ENCODE measurements around the gene P2RY2. TPM values are rescaled to one million over a fixed set of nuclear protein-coding genes. Genes with fewer than 3 reads are reported as not detected.

P2RY2 gene
- total RNA-seq, 1 experiment from 2014 or later: 2.9 TPM

DNA sequence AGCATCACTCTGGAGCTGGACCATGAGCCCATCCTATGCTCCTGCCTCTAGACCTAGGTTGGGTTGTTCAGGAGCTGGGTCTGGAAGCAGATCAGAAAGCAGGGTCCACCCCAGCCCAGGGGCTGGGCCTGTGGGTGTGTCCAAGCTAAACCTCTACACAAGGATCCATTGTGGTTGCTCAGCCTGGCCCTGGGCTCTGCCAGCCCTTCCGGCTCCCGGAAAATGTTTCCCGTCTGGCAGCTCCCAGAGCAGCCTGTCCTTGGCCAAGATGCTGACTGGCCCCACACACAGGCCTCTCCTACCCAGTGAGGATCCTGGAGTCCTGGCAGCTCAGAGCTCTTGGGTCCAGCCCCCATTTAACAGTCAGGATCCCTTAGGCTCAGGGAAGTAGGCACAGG lies 40.7 kb upstream of the P2RY2 start:
- H2AFZ ChIP-seq (ENCODE audit: low read depth, low read length, poor library complexity, severe bottlenecking): no peak overlapping the region
- no TSS peak for BruUV-seq (replicated peaks)

More for the DNA sequence above, 40.7 kb upstream of the P2RY2 start:
- H3K9ac ChIP-seq (ENCODE audit: low read length): no peak overlapping the region
- POLR2A ChIA-PET: interaction anchor here (0.7 to 1.0 kb wide), 2 partner anchors 19 to 346 kb away, joined by 3 to 4 read pairs; no protein-coding TSS in a partner anchor
- no peaks in the 10 kb centered on the region for H3K27me3 ChIP-seq (ENCODE audit: insufficient read depth, low read length)
- H4K20me1 ChIP-seq (ENCODE audit: insufficient read depth): no peaks in the 10 kb centered on the region
- peaks cover 0 to 11% of the 10 kb centered on the region in 2 experiments; a peak in 1 of 4 replicates for H3K4me1 ChIP-seq (ENCODE audit: control insufficient read depth in 1 of 2, insufficient read depth in 2 of 2, low read length in 2 of 2)
- DNase-seq (ENCODE audit: low read depth, low spot score): no peak
- no peaks in the 10 kb centered on the region for H3K36me3 ChIP-seq (ENCODE audit: control insufficient read depth in 1 of 2, insufficient read depth in 2 of 2, low read length in 2 of 2)
- CTCF ChIA-PET: interaction anchor here (0.8 to 6.7 kb wide), 11 partner anchors 35 to 592 kb away, joined by 3 to 79 read pairs (median 9); partner anchors contain the start of gene FCHSD2
- no peaks in the 10 kb centered on the region for H3K9me2 ChIP-seq (ENCODE audit: insufficient read depth)
- no peak for ATAC-seq
- RAD21 ChIA-PET (ENCODE audit: low non-redundant PET in 1 of 2, low total read pairs in 2 of 2, uncharacterized antibody in 2 of 2, unreplicated experiment in 2 of 2): interaction anchor here (0.6 to 1.9 kb wide), 10 partner anchors 251 to 493 kb away, joined by 3 to 14 read pairs (median 4); no protein-coding TSS in a partner anchor
- no peaks in the 10 kb centered on the region for H3K9me3 ChIP-seq (ENCODE audit: control insufficient read depth in 1 of 2, insufficient read depth in 1 of 2, low read depth in 1 of 2, low read length in 2 of 2)
- TF ChIP-seq SIN3A (IDR thresholded peaks at IDR 0.05; ENCODE audit: low read depth) (no peak), JUND (IDR thresholded peaks at IDR 0.05) (no peak), SRF (IDR thresholded peaks at IDR 0.05; ENCODE audit: low read depth) (no peak), TCF7L2 (IDR thresholded peaks at IDR 0.05; ENCODE audit: borderline replicate concordance, extremely low read depth, insufficient read depth, insufficient read length) (no peak), SP1 (IDR thresholded peaks at IDR 0.05; ENCODE audit: low read depth) (no peak), FOSL1 (IDR thresholded peaks at IDR 0.05; ENCODE audit: low read depth) (no peak), RAD21 (IDR thresholded peaks at IDR 0.05; ENCODE audit: low read depth) (no peak), POLR2AphosphoS5 (IDR thresholded peaks at IDR 0.05; ENCODE audit: low read depth, low read length) (no peak), CBX3 (IDR thresholded peaks at IDR 0.05; ENCODE audit: low read depth) (no peak), YY1 (IDR thresholded peaks at IDR 0.05; ENCODE audit: extremely low read depth, insufficient replicate concordance, low read depth, low read length) (no peak), CEBPB (IDR thresholded peaks at IDR 0.05; ENCODE audit: low read depth) (no peak), ZNF274 (IDR thresholded peaks at IDR 0.05; ENCODE audit: low read depth, low read length) (no peak), ZFX (IDR thresholded peaks at IDR 0.05) (no peak), ELF1 (IDR thresholded peaks at IDR 0.05; ENCODE audit: borderline replicate concordance, low read depth) (no peak)
- TF ChIP-seq, protein P1, sequence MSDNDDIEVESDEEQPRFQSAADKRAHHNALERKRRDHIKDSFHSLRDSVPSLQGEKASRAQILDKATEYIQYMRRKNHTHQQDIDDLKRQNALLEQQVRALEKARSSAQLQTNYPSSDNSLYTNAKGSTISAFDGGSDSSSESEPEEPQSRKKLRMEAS (IDR thresholded peaks at IDR 0.05): no peak
- TF ChIP-seq, protein P2, sequence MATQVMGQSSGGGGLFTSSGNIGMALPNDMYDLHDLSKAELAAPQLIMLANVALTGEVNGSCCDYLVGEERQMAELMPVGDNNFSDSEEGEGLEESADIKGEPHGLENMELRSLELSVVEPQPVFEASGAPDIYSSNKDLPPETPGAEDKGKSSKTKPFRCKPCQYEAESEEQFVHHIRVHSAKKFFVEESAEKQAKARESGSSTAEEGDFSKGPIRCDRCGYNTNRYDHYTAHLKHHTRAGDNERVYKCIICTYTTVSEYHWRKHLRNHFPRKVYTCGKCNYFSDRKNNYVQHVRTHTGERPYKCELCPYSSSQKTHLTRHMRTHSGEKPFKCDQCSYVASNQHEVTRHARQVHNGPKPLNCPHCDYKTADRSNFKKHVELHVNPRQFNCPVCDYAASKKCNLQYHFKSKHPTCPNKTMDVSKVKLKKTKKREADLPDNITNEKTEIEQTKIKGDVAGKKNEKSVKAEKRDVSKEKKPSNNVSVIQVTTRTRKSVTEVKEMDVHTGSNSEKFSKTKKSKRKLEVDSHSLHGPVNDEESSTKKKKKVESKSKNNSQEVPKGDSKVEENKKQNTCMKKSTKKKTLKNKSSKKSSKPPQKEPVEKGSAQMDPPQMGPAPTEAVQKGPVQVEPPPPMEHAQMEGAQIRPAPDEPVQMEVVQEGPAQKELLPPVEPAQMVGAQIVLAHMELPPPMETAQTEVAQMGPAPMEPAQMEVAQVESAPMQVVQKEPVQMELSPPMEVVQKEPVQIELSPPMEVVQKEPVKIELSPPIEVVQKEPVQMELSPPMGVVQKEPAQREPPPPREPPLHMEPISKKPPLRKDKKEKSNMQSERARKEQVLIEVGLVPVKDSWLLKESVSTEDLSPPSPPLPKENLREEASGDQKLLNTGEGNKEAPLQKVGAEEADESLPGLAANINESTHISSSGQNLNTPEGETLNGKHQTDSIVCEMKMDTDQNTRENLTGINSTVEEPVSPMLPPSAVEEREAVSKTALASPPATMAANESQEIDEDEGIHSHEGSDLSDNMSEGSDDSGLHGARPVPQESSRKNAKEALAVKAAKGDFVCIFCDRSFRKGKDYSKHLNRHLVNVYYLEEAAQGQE (IDR thresholded peaks at IDR 0.05; ENCODE audit: low read depth): no peak
- TF ChIP-seq, protein P3, sequence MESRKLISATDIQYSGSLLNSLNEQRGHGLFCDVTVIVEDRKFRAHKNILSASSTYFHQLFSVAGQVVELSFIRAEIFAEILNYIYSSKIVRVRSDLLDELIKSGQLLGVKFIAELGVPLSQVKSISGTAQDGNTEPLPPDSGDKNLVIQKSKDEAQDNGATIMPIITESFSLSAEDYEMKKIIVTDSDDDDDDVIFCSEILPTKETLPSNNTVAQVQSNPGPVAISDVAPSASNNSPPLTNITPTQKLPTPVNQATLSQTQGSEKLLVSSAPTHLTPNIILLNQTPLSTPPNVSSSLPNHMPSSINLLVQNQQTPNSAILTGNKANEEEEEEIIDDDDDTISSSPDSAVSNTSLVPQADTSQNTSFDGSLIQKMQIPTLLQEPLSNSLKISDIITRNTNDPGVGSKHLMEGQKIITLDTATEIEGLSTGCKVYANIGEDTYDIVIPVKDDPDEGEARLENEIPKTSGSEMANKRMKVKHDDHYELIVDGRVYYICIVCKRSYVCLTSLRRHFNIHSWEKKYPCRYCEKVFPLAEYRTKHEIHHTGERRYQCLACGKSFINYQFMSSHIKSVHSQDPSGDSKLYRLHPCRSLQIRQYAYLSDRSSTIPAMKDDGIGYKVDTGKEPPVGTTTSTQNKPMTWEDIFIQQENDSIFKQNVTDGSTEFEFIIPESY (IDR thresholded peaks at IDR 0.05; ENCODE audit: extremely low read depth, insufficient replicate concordance, low read length): no peak
- no peak overlapping the region for H3K4me3 ChIP-seq (replicated peaks in 1 of 2; ENCODE audit: low read depth in 1 of 2, low read length in 2 of 2)
- no peak overlapping the region for H3K27ac ChIP-seq (ENCODE audit: low read depth, low read length)
- no peaks in the 10 kb centered on the region for H3K79me2 ChIP-seq (ENCODE audit: insufficient read depth, low read length)
- H3K4me2 ChIP-seq (ENCODE audit: low read length): no peak overlapping the region
- intact Hi-C loops (cut with micrococcal nuclease): loop anchor here (5.0 kb wide), 1 partner anchor 590 kb away; no protein-coding TSS in a partner anchor

All from HCT116 (cell line).